ENCODE results near the gene AGAP1.

AGAP1 gene

GRCh38 chr2:235858881-235859280, 365.0 kb downstream of the AGAP1 start:
- no CpG with 5 or more reads among the region's 5 CpGs for WGBS (ENCODE audit: insufficient coverage, insufficient read length)

GRCh38 chr2:235859651-235860050, 365.8 kb downstream of the AGAP1 start:
- WGBS (ENCODE audit: insufficient coverage, insufficient read length) = no CpG with 5 or more reads among the region's 8 CpGs
- H3K9me3 ChIP-seq (ENCODE audit: control insufficient read depth, insufficient read depth, low read length) = no peaks in the 10 kb centered on the region
- no peak for DNase-seq (ENCODE audit: low read depth, low spot score)
- no peaks in the 10 kb centered on the region for H3K27me3 ChIP-seq (ENCODE audit: control insufficient read depth, insufficient read depth, low read length)
- 0 out of 2 replicates have a peak, but pooled peaks cover 2% of the 10 kb centered on the region for H3K4me1 ChIP-seq (ENCODE audit: control insufficient read depth, insufficient read depth, low read length)
- H3K27ac ChIP-seq (ENCODE audit: low read length) = no peak overlapping the region
- H3K36me3 ChIP-seq (ENCODE audit: control insufficient read depth, insufficient read depth, low read length) = no peaks in the 10 kb centered on the region
- H3K4me3 ChIP-seq (ENCODE audit: low read length) = no peak overlapping the region

More at GRCh38 chr2:235858881-235859280, 365.0 kb downstream of the AGAP1 start:
- no peak overlapping the region for H3K27ac ChIP-seq (ENCODE audit: low read length)
- no peak for DNase-seq (ENCODE audit: low read depth, low spot score)
- no peaks in the 10 kb centered on the region for H3K36me3 ChIP-seq (ENCODE audit: control insufficient read depth, insufficient read depth, low read length)
- H3K9me3 ChIP-seq (ENCODE audit: control insufficient read depth, insufficient read depth, low read length) = no peaks in the 10 kb centered on the region
- no peak overlapping the region for H3K4me3 ChIP-seq (ENCODE audit: low read length)
- H3K27me3 ChIP-seq (ENCODE audit: control insufficient read depth, insufficient read depth, low read length) = no peaks in the 10 kb centered on the region
- no peaks in the 10 kb centered on the region; the same call in 1 of the 2 replicates for H3K4me1 ChIP-seq (ENCODE audit: control insufficient read depth, insufficient read depth, low read length)

- no peaks in the 10 kb centered on the region for H3K9me3 ChIP-seq (ENCODE audit: control insufficient read depth, insufficient read depth, low read length)
- DNase-seq (ENCODE audit: low read depth, low spot score) = no peak
- WGBS (ENCODE audit: insufficient coverage, insufficient read length) = no CpG with 5 or more reads among the region's 5 CpGs
- no peaks in the 10 kb centered on the region for H3K27me3 ChIP-seq (ENCODE audit: control insufficient read depth, insufficient read depth, low read length)
- no peak overlapping the region for H3K27ac ChIP-seq (ENCODE audit: low read length)
- peaks cover 2% of the 10 kb centered on the region; the same call in 1 of the 2 replicates for H3K4me1 ChIP-seq (ENCODE audit: control insufficient read depth, insufficient read depth, low read length)
- no peak overlapping the region for H3K4me3 ChIP-seq (ENCODE audit: low read length)
- H3K36me3 ChIP-seq (ENCODE audit: control insufficient read depth, insufficient read depth, low read length) = no peaks in the 10 kb centered on the region
Observed at GRCh38 chr2:235860111-235860510, 366.3 kb downstream of the AGAP1 start.

GRCh38 chr2:235860871-235861270, 367.0 kb downstream of the AGAP1 start:
- Histone ChIP-seq H3K36me3 (ENCODE audit: control insufficient read depth, insufficient read depth, low read length) (no peaks in the 10 kb centered on the region), H3K4me1 (ENCODE audit: control insufficient read depth, insufficient read depth, low read length) (peaks cover 5% of the 10 kb centered on the region; the same call in 1 of the 2 replicates), H3K27ac (ENCODE audit: low read length) (no peak overlapping the region), H3K9me3 (ENCODE audit: control insufficient read depth, insufficient read depth, low read length) (no peaks in the 10 kb centered on the region), H3K27me3 (ENCODE audit: control insufficient read depth, insufficient read depth, low read length) (no peaks in the 10 kb centered on the region), H3K4me3 (ENCODE audit: low read length) (no peak overlapping the region)
- WGBS (ENCODE audit: insufficient coverage, insufficient read length) = no CpG with 5 or more reads among the region's 3 CpGs
- no peak for DNase-seq (ENCODE audit: low read depth, low spot score)

GRCh38 chr2:235861383-235861782, 367.5 kb downstream of the AGAP1 start:
- no CpG with 5 or more reads among the region's 3 CpGs for WGBS (ENCODE audit: insufficient coverage, insufficient read length)
- Histone ChIP-seq H3K27ac (ENCODE audit: low read length) (no peak overlapping the region), H3K9me3 (ENCODE audit: control insufficient read depth, insufficient read depth, low read length) (no peaks in the 10 kb centered on the region), H3K27me3 (ENCODE audit: control insufficient read depth, insufficient read depth, low read length) (no peaks in the 10 kb centered on the region), H3K4me1 (ENCODE audit: control insufficient read depth, insufficient read depth, low read length) (peaks cover 7% of the 10 kb centered on the region; the same call in 1 of the 2 replicates), H3K4me3 (ENCODE audit: low read length) (no peak overlapping the region), H3K36me3 (ENCODE audit: control insufficient read depth, insufficient read depth, low read length) (no peaks in the 10 kb centered on the region)
- DNase-seq (ENCODE audit: low read depth, low spot score) = no peak

- Histone ChIP-seq H3K4me3 (ENCODE audit: low read length) (no peak overlapping the region), H3K27me3 (ENCODE audit: control insufficient read depth, insufficient read depth, low read length) (no peaks in the 10 kb centered on the region), H3K4me1 (ENCODE audit: control insufficient read depth, insufficient read depth, low read length) (peaks cover 7% of the 10 kb centered on the region; the same call in 1 of the 2 replicates), H3K36me3 (ENCODE audit: control insufficient read depth, insufficient read depth, low read length) (no peaks in the 10 kb centered on the region), H3K27ac (ENCODE audit: low read length) (no peak overlapping the region), H3K9me3 (ENCODE audit: control insufficient read depth, insufficient read depth, low read length) (no peaks in the 10 kb centered on the region)
- DNase-seq (ENCODE audit: low read depth, low spot score) = no peak
- WGBS (ENCODE audit: insufficient coverage, insufficient read length) = no CpG with 5 or more reads among the region's 11 CpGs
Observed at GRCh38 chr2:235863414-235863813, 369.6 kb downstream of the AGAP1 start.

GRCh38 chr2:235864302-235864701, 370.5 kb downstream of the AGAP1 start:
- no peak for DNase-seq (ENCODE audit: low read depth, low spot score)
- peaks cover 7% of the 10 kb centered on the region; the same call in 1 of the 2 replicates for H3K4me1 ChIP-seq (ENCODE audit: control insufficient read depth, insufficient read depth, low read length)
- no peaks in the 10 kb centered on the region for H3K27me3 ChIP-seq (ENCODE audit: control insufficient read depth, insufficient read depth, low read length)
- H3K9me3 ChIP-seq (ENCODE audit: control insufficient read depth, insufficient read depth, low read length) = no peaks in the 10 kb centered on the region
- whole genome bisulfite sequencing (ENCODE audit: insufficient coverage, insufficient read length) = no CpG with 5 or more reads among the region's 17 CpGs
- no peak overlapping the region for H3K4me3 ChIP-seq (ENCODE audit: low read length)
- H3K36me3 ChIP-seq (ENCODE audit: control insufficient read depth, insufficient read depth, low read length) = no peaks in the 10 kb centered on the region
- no peak overlapping the region for H3K27ac ChIP-seq (ENCODE audit: low read length)

GRCh38 chr2:235864733-235865515, 371.1 kb downstream of the AGAP1 start:
- H3K27me3 ChIP-seq (ENCODE audit: control insufficient read depth, insufficient read depth, low read length) = no peaks in the 10 kb centered on the region
- H3K27ac ChIP-seq (ENCODE audit: low read length) = no peak overlapping the region
- no peak overlapping the region for H3K4me3 ChIP-seq (ENCODE audit: low read length)
- no CpG with 5 or more reads among the region's 27 CpGs for WGBS (ENCODE audit: insufficient coverage, insufficient read length)
- no peak for DNase-seq (ENCODE audit: low read depth, low spot score)
- H3K36me3 ChIP-seq (ENCODE audit: control insufficient read depth, insufficient read depth, low read length) = no peaks in the 10 kb centered on the region
- peaks cover 7% of the 10 kb centered on the region; the same call in 1 of the 2 replicates for H3K4me1 ChIP-seq (ENCODE audit: control insufficient read depth, insufficient read depth, low read length)
- H3K9me3 ChIP-seq (ENCODE audit: control insufficient read depth, insufficient read depth, low read length) = no peaks in the 10 kb centered on the region

GRCh38 chr2:235866373-235866772, 372.5 kb downstream of the AGAP1 start:
- no peak for DNase-seq (ENCODE audit: low read depth, low spot score)
- no peaks in the 10 kb centered on the region for H3K27me3 ChIP-seq (ENCODE audit: control insufficient read depth, insufficient read depth, low read length)
- H3K36me3 ChIP-seq (ENCODE audit: control insufficient read depth, insufficient read depth, low read length) = no peaks in the 10 kb centered on the region
- no peak overlapping the region for H3K27ac ChIP-seq (ENCODE audit: low read length)
- WGBS (ENCODE audit: insufficient coverage, insufficient read length) = no CpG with 5 or more reads among the region's 4 CpGs
- H3K9me3 ChIP-seq (ENCODE audit: control insufficient read depth, insufficient read depth, low read length) = no peaks in the 10 kb centered on the region
- no peak overlapping the region for H3K4me3 ChIP-seq (ENCODE audit: low read length)
- peaks cover 7% of the 10 kb centered on the region; the same call in 1 of the 2 replicates for H3K4me1 ChIP-seq (ENCODE audit: control insufficient read depth, insufficient read depth, low read length)

- no peak overlapping the region for H3K4me3 ChIP-seq (ENCODE audit: low read length)
- no peaks in the 10 kb centered on the region for H3K9me3 ChIP-seq (ENCODE audit: control insufficient read depth, insufficient read depth, low read length)
- peaks cover 7% of the 10 kb centered on the region; the same call in 1 of the 2 replicates for H3K4me1 ChIP-seq (ENCODE audit: control insufficient read depth, insufficient read depth, low read length)
- no peaks in the 10 kb centered on the region for H3K36me3 ChIP-seq (ENCODE audit: control insufficient read depth, insufficient read depth, low read length)
- no peaks in the 10 kb centered on the region for H3K27me3 ChIP-seq (ENCODE audit: control insufficient read depth, insufficient read depth, low read length)
- H3K27ac ChIP-seq (ENCODE audit: low read length) = no peak overlapping the region
- WGBS (ENCODE audit: insufficient coverage, insufficient read length) = no CpG with 5 or more reads among the region's 16 CpGs
- no peak for DNase-seq (ENCODE audit: low read depth, low spot score)
Observed at GRCh38 chr2:235868224-235868623, 374.4 kb downstream of the AGAP1 start.

All from iPS DF 6.9 (cell line).